ENCODE results near the gene IFIT3.
"Not testable (repeated sequence)": the region's sequence is repeated elsewhere in the genome, so short reads cannot be mapped to it uniquely, and the experiment has no call there.

The IFIT3 gene

GRCh38 chr10:89336241-89336640, 8.4 kb downstream of the IFIT3 start:
- DNase-seq, result no peak

GRCh38 chr10:89337484-89337883, 9.7 kb downstream of the IFIT3 start:
- DNase-seq, result no peak

GRCh38 chr10:89338713-89339112, 10.9 kb downstream of the IFIT3 start:
- DNase-seq, result no peak

GRCh38 chr10:89339875-89340274, 12.1 kb downstream of the IFIT3 start:
- no peak for DNase-seq

- peak in 1 of 14 donors; percentile 28 for DNase-seq
Observed at GRCh38 chr10:89341649-89342048, 13.9 kb downstream of the IFIT3 start.

GRCh38 chr10:89342206-89342958, 14.6 kb downstream of the IFIT3 start:
- DNase-seq, result peak in 12 of 14 donors; percentile 45 to 98 (median 76)

GRCh38 chr10:89343089-89343767, 15.4 kb downstream of the IFIT3 start:
- DNase-seq, result peak in 1 of 14 donors; percentile 45

GRCh38 chr10:89344156-89344555, 16.4 kb downstream of the IFIT3 start:
- no peak for DNase-seq

GRCh38 chr10:89345367-89346000, 17.7 kb downstream of the IFIT3 start:
- DNase-seq, result no peak

GRCh38 chr10:89346405-89347254, 18.8 kb downstream of the IFIT3 start:
- no peak for DNase-seq

- no peak for DNase-seq
Observed at GRCh38 chr10:89347701-89348457, 20.1 kb downstream of the IFIT3 start.

- no peak for DNase-seq
Observed at GRCh38 chr10:89348481-89348880, 20.7 kb downstream of the IFIT3 start.

GRCh38 chr10:89348975-89349374, 21.2 kb downstream of the IFIT3 start:
- DNase-seq, result no peak

GRCh38 chr10:89350631-89351315, 23.0 kb downstream of the IFIT3 start:
- not testable (repeated sequence) for DNase-seq

GRCh38 chr10:89351412-89351779, 23.6 kb downstream of the IFIT3 start:
- DNase-seq, result peak in 1 of 14 donors; percentile 21

- DNase-seq, result peak in 3 of 14 donors; percentile 21 to 35 (median 22)
Observed at GRCh38 chr10:89351780-89352597, 24.2 kb downstream of the IFIT3 start.

GRCh38 chr10:89352802-89353201, 25.0 kb downstream of the IFIT3 start:
- DNase-seq, result no peak

- no peak for DNase-seq
Observed at GRCh38 chr10:89355394-89355931, 27.7 kb downstream of the IFIT3 start.

- DNase-seq, result no peak
Observed at GRCh38 chr10:89357096-89357495, 29.3 kb downstream of the IFIT3 start.

- no peak for DNase-seq
Observed at GRCh38 chr10:89357975-89358374, 30.2 kb downstream of the IFIT3 start.
